ENCODE data around the gene MSRB1. TPM values are rescaled to one million over a fixed set of nuclear protein-coding genes. Genes with fewer than 3 reads are reported as not detected.

MSRB1 gene
- total RNA-seq, 2 experiments from 2014 or later = 2.3 to 2.4 TPM

GRCh38 chr16:1938316-1938715 is 4.7 kb downstream of the MSRB1 start:
- no peaks in the 10 kb centered on the region for H3K27me3 ChIP-seq (ENCODE audit: control insufficient read depth in 1 of 2, insufficient read depth in 2 of 2, low read length in 2 of 2)
- Mint-ChIP-seq H3K9me3 (no peaks in the 10 kb centered on the region), H3K27ac (no peak overlapping the region), H3K36me3 (ENCODE audit: low read depth) (peaks cover 11% of the 10 kb centered on the region), H3K4me3 (no peak overlapping the region), H3K27me3 (no peaks in the 10 kb centered on the region), H3K4me1 (ENCODE audit: low read depth) (peaks cover 5% of the 10 kb centered on the region)
- ATAC-seq (ENCODE audit: poor library complexity) = no peak
- no peaks in the 10 kb centered on the region for H3K9me3 ChIP-seq (ENCODE audit: control insufficient read depth in 1 of 2, insufficient read depth in 1 of 2, low read length in 2 of 2)
- POLR2A ChIA-PET = no interaction called here
- peak in 2 of 14 experiments; percentile 47 to 56 for DNase-seq
- TF ChIP-seq CTCF (IDR thresholded peaks at IDR 0.05) = no peak
- H3K4me3 ChIP-seq (ENCODE audit: low read length) = no peak overlapping the region
- CTCF ChIA-PET = no interaction called here
- no peak overlapping the region for H3K27ac ChIP-seq (ENCODE audit: low read depth in 1 of 2, low read length in 2 of 2)
- peaks cover 20% of the 10 kb centered on the region for H3K36me3 ChIP-seq (ENCODE audit: insufficient read depth, low read length)
- peaks cover 20% of the 10 kb centered on the region for H3K4me1 ChIP-seq (ENCODE audit: insufficient read depth, low read length)
- intact Hi-C loops (cut with DNase I, micrococcal nuclease) = no loop called here

- no peak overlapping the region for H3K27ac ChIP-seq (ENCODE audit: low read depth in 1 of 2, low read length in 2 of 2)
- no peak for TF ChIP-seq CTCF (IDR thresholded peaks at IDR 0.05)
- Mint-ChIP-seq H3K27ac (no peak overlapping the region), H3K27me3 (no peaks in the 10 kb centered on the region), H3K9me3 (no peaks in the 10 kb centered on the region), H3K36me3 (ENCODE audit: low read depth) (peaks cover 6% of the 10 kb centered on the region), H3K4me3 (no peak overlapping the region), H3K4me1 (ENCODE audit: low read depth) (no peaks in the 10 kb centered on the region)
- ATAC-seq (ENCODE audit: poor library complexity) = no peak
- intact Hi-C loops (cut with DNase I, micrococcal nuclease) = no loop called here
- H3K27me3 ChIP-seq (ENCODE audit: control insufficient read depth in 1 of 2, insufficient read depth in 2 of 2, low read length in 2 of 2) = no peaks in the 10 kb centered on the region
- CTCF ChIA-PET = no interaction called here
- H3K36me3 ChIP-seq (ENCODE audit: insufficient read depth, low read length) = peaks cover 20% of the 10 kb centered on the region
- no peak for DNase-seq
- peaks cover 9% of the 10 kb centered on the region for H3K4me1 ChIP-seq (ENCODE audit: insufficient read depth, low read length)
- no peak overlapping the region for H3K4me3 ChIP-seq (ENCODE audit: low read length)
- POLR2A ChIA-PET = no interaction called here
- no peaks in the 10 kb centered on the region for H3K9me3 ChIP-seq (ENCODE audit: control insufficient read depth in 1 of 2, insufficient read depth in 1 of 2, low read length in 2 of 2)
Observed at GRCh38 chr16:1936945-1937479, 6.0 kb downstream of the MSRB1 start.

GRCh38 chr16:1933097-1933661 is 9.8 kb downstream of the MSRB1 start:
- H3K36me3 ChIP-seq (ENCODE audit: insufficient read depth, low read length) = no peaks in the 10 kb centered on the region
- DNase-seq (no peak), ATAC-seq (ENCODE audit: poor library complexity) (no peak)
- no peak overlapping the region for H3K27ac ChIP-seq (ENCODE audit: low read depth in 1 of 2, low read length in 2 of 2)
- ChIA-PET POLR2A (no interaction called here), CTCF (no interaction called here)
- H3K9me3 ChIP-seq (ENCODE audit: control insufficient read depth in 1 of 2, insufficient read depth in 1 of 2, low read length in 2 of 2) = no peaks in the 10 kb centered on the region
- no peaks in the 10 kb centered on the region for H3K4me1 Mint-ChIP-seq (ENCODE audit: low read depth)
- TF ChIP-seq CTCF (IDR thresholded peaks at IDR 0.05) = no peak
- no peak overlapping the region for H3K27ac Mint-ChIP-seq
- intact Hi-C loops (cut with DNase I, micrococcal nuclease) = no loop called here
- H3K36me3 Mint-ChIP-seq (ENCODE audit: low read depth) = peaks cover 1% of the 10 kb centered on the region
- no peak overlapping the region for H3K4me3 Mint-ChIP-seq
- no peak overlapping the region for H3K4me3 ChIP-seq (ENCODE audit: low read length)
- peaks cover 11% of the 10 kb centered on the region for H3K4me1 ChIP-seq (ENCODE audit: insufficient read depth, low read length)
- no peaks in the 10 kb centered on the region for H3K9me3 Mint-ChIP-seq
- H3K27me3 ChIP-seq (ENCODE audit: control insufficient read depth in 1 of 2, insufficient read depth in 2 of 2, low read length in 2 of 2) = no peaks in the 10 kb centered on the region
- H3K27me3 Mint-ChIP-seq = no peaks in the 10 kb centered on the region
